Transverse colon (tissue), 4 donors: ENCODE results near the gene RLF.
"Not testable (repeated sequence)": the region's sequence is repeated elsewhere in the genome, so short reads cannot be mapped to it uniquely, and the experiment has no call there.

Experiments
- CTCF ChIP-seq, 5 experiments: fragments of 200-600 bp in 3 of 5; fragments of 450-650 bp in 2 of 5; sonication (generic) in 3 of 5; IDR thresholded peaks; 1 replicate in 2 of 5; 2 replicates in 3 of 5; pipeline ENCODE4 v1.5.1; 2016 to 2017; ENCODE audit warnings: antibody characterized with exemption in 5 of 5, inconsistent platforms in 3 of 5, mild to moderate bottlenecking in 2 of 5, moderate library complexity in 1 of 5
- EP300 ChIP-seq: sonication (generic); formaldehyde crosslinking; IDR thresholded peaks from one replicate; pipeline ENCODE4 v1.6.1; 2017; ENCODE audit warnings: antibody characterized with exemption, low read depth
- POLR2A ChIP-seq: fragments of 450-650 bp; IDR thresholded peaks from one replicate; pipeline ENCODE4 v1.6.1; 2016; ENCODE audit warnings: antibody characterized with exemption, mild to moderate bottlenecking, moderate library complexity
- POLR2AphosphoS5 ChIP-seq, 3 donors: sonication (generic); formaldehyde crosslinking; IDR thresholded peaks; one replicate each; pipeline ENCODE4 v1.6.1; 2016; ENCODE audit warnings: antibody characterized with exemption in 3 of 3

GRCh38 chr1:40176989-40177388, 15.8 kb downstream of the RLF start:
- not testable (repeated sequence) for TF ChIP-seq CTCF (IDR thresholded peaks at IDR 0.05); POLR2A; POLR2AphosphoS5 (IDR thresholded peaks at IDR 0.05); EP300
